ENCODE data around the gene CGB2. TPM values are rescaled to one million over a fixed set of nuclear protein-coding genes. Genes with fewer than 3 reads are reported as not detected.
A peak's percentile ranks its signal among the peaks of the same experiment; 100 is the strongest.
"Not testable (repeated sequence)": the region's sequence is repeated elsewhere in the genome, so short reads cannot be mapped to it uniquely, and the experiment has no call there.

CGB2 gene
- total RNA-seq, 2 donors from 2014 or later: not detected

- H3K4me1 Mint-ChIP-seq; H3K4me3 Mint-ChIP-seq; H3K9me3 Mint-ChIP-seq; ATAC-seq (replicated peaks); H3K36me3 Mint-ChIP-seq (ENCODE audit: low read depth); H3K27ac Mint-ChIP-seq; H3K27me3 Mint-ChIP-seq: not testable (repeated sequence)
Observed at GRCh38 chr19:49038557-49039276, 7.0 kb downstream of the CGB2 start.

- ATAC-seq (replicated peaks); H3K27me3 Mint-ChIP-seq; H3K4me3 Mint-ChIP-seq; H3K9me3 Mint-ChIP-seq; H3K36me3 Mint-ChIP-seq (ENCODE audit: low read depth); H3K27ac Mint-ChIP-seq; H3K4me1 Mint-ChIP-seq: not testable (repeated sequence)
Observed at GRCh38 chr19:49039736-49040135, 8.0 kb downstream of the CGB2 start.

- H3K27ac Mint-ChIP-seq: no peak overlapping the region
- H3K9me3 Mint-ChIP-seq: no peaks in the 10 kb centered on the region
- H3K4me1 Mint-ChIP-seq: no peaks in the 10 kb centered on the region
- no peaks in the 10 kb centered on the region for H3K27me3 Mint-ChIP-seq
- H3K36me3 Mint-ChIP-seq (ENCODE audit: low read depth): no peaks in the 10 kb centered on the region
- ATAC-seq (replicated peaks): no peak
- H3K4me3 Mint-ChIP-seq: no peak overlapping the region
Observed at GRCh38 chr19:49042177-49042576, 10.5 kb downstream of the CGB2 start.

GRCh38 chr19:49042666-49043065 is 11.0 kb downstream of the CGB2 start:
- H3K9me3 Mint-ChIP-seq; H3K4me3 Mint-ChIP-seq; H3K27me3 Mint-ChIP-seq; H3K36me3 Mint-ChIP-seq (ENCODE audit: low read depth); H3K27ac Mint-ChIP-seq; H3K4me1 Mint-ChIP-seq; ATAC-seq (replicated peaks): not testable (repeated sequence)

DNA sequence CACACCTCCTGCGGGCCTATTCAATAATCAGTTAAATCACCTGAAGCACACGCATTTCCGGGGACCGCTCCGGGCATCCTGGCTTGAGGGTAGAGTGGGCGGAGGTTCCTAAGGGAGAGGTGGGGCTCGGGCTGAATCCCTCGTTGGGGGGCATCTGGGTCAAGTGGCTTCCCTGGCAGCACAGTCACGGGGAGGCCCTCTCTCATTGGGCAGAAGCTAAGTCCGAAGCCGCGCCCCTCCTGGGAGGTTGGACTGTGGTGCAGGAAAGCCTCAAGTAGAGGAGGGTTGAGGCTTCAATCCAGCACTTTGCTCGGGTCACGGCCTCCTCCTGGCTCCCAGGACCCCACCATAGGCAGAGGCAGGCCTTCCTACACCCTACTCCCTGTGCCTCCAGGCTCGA is 11.9 kb downstream of the CGB2 start, which contains the start of gene CGB5:
Gene CGB5, plus strand, starts transcription at position 301 of the 400 bp plus-strand sequence. CDS start 362 bp downstream, outside the sequence.
- H3K27me3 Mint-ChIP-seq; H3K9me3 Mint-ChIP-seq; ATAC-seq (replicated peaks); H3K27ac Mint-ChIP-seq; H3K4me1 Mint-ChIP-seq; H3K36me3 Mint-ChIP-seq (ENCODE audit: low read depth); H3K4me3 Mint-ChIP-seq: not testable (repeated sequence)

GRCh38 chr19:49049011-49049410 is 17.3 kb downstream of the CGB2 start, which contains the start of gene CGB8:
TSS of gene CGB8 (minus strand) at chr19:49049111. CDS start at chr19:49048739, 372 bp downstream.
- not testable (repeated sequence) for H3K4me3 Mint-ChIP-seq; H3K36me3 Mint-ChIP-seq (ENCODE audit: low read depth); H3K27me3 Mint-ChIP-seq; H3K27ac Mint-ChIP-seq; ATAC-seq (replicated peaks); H3K9me3 Mint-ChIP-seq; H3K4me1 Mint-ChIP-seq

DNA sequence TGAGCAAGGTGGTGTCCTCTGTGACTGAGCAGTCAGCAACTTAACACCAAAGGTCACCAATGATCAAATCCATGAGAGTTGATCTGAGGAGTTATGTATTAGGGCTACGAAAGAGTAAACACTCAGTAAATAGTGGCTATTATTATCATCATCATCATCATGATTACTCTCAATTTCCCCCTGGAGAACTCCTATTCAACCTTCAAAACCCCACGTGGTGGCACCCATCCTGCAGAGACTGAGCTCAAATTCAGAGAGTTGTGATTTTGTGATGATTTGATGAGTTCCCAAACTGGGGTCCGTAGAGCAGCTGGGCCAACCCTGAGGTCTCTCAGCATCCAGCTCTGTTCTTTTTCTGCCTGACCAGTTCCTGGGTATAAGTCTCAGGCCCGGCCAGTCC is 18.1 kb downstream of the CGB2 start:
- H3K9me3 Mint-ChIP-seq; H3K27ac Mint-ChIP-seq; H3K4me1 Mint-ChIP-seq; ATAC-seq (replicated peaks); H3K36me3 Mint-ChIP-seq (ENCODE audit: low read depth); H3K4me3 Mint-ChIP-seq; H3K27me3 Mint-ChIP-seq: not testable (repeated sequence)

- H3K9me3 Mint-ChIP-seq; H3K27me3 Mint-ChIP-seq; H3K4me1 Mint-ChIP-seq; H3K36me3 Mint-ChIP-seq (ENCODE audit: low read depth); ATAC-seq (replicated peaks); H3K27ac Mint-ChIP-seq; H3K4me3 Mint-ChIP-seq: not testable (repeated sequence)
Observed at GRCh38 chr19:49050376-49051033, 18.8 kb downstream of the CGB2 start.

- H3K9me3 Mint-ChIP-seq: no peaks in the 10 kb centered on the region
- peak; percentile 87 for ATAC-seq (replicated peaks)
- H3K27me3 Mint-ChIP-seq: peaks cover 27% of the 10 kb centered on the region
- peaks cover 8% of the 10 kb centered on the region for H3K4me1 Mint-ChIP-seq
- H3K36me3 Mint-ChIP-seq (ENCODE audit: low read depth): no peaks in the 10 kb centered on the region
- H3K27ac Mint-ChIP-seq: no peak overlapping the region
- H3K4me3 Mint-ChIP-seq: peak overlapping the region; percentile 84
Observed at GRCh38 chr19:49056101-49056901, 24.6 kb downstream of the CGB2 start.

GRCh38 chr19:49056902-49057596 is 25.4 kb downstream of the CGB2 start:
- not testable (repeated sequence) for H3K36me3 Mint-ChIP-seq (ENCODE audit: low read depth); ATAC-seq (replicated peaks); H3K4me1 Mint-ChIP-seq; H3K9me3 Mint-ChIP-seq; H3K27ac Mint-ChIP-seq
- H3K27me3 Mint-ChIP-seq: peaks cover 27% of the 10 kb centered on the region
- peak overlapping the region; percentile 84 for H3K4me3 Mint-ChIP-seq

DNA sequence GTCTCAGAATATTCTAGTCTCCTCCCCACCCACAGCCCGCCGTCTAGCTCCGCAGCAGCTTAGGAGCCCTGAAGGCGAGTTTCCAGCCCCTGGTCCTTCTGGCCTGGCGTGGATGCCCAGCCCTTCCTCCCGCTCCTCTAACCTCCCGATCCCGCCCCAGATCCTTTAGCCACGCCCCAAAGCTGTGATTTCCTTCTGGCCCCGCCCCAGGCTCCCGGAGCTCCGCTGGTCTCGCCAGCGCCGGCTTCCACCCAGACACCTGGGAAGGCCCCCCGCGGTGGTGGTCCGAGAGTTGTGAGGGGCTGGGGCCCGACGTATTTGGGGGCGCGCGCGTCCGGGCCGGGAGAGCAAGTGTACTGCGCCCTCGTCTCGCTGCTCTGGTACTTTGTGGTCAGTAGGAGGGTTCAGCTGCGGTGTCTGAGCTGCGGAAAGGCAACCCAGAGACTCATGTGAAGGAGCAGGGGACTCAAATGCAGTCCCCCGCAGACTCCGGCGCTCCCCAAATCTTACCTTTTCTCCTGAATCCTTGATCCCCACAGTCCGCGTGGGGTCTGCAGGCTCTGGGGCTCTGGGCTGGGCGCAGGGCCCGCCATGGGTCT is 26.0 kb downstream of the CGB2 start, which contains the start of gene CGB7:
Gene CGB7, minus strand, starts transcription at position 114 of the 599 bp plus-strand sequence. CDS start 2,374 bp downstream, outside the sequence.
- ATAC-seq (replicated peaks): peak; percentile 62
- H3K36me3 Mint-ChIP-seq (ENCODE audit: low read depth): no peaks in the 10 kb centered on the region
- no peak within 1 kb of the TSS for H3K27ac Mint-ChIP-seq
- H3K4me1 Mint-ChIP-seq: peaks cover 8% of the 10 kb centered on the region
- peak within 1 kb of the TSS; percentile 84 for H3K4me3 Mint-ChIP-seq
- H3K27me3 Mint-ChIP-seq: peaks cover 27% of the 10 kb centered on the region
- no peaks in the 10 kb centered on the region for H3K9me3 Mint-ChIP-seq

DNA sequence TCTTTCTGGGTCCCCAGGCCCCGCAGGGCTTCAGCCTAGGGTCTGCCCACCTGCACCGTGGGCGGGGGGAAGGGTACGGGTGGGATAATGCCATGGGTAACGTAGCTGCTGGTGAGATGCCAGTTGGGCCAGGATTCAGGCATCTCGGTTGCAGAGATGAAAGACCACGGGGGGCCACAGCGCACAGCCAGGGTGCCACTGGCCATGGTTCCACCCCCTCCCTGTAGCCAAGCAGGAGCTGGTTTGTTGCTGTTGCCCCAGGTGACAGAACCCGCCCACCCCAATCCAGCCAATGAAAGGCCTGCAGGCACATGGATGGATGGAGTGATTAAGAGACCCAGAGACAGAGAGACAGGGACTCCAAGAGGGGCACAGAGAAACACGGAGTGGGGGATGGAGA is 26.9 kb downstream of the CGB2 start:
- Mint-ChIP-seq H3K27me3 (peaks cover 27% of the 10 kb centered on the region), H3K36me3 (ENCODE audit: low read depth) (no peaks in the 10 kb centered on the region), H3K27ac (no peak overlapping the region), H3K9me3 (no peaks in the 10 kb centered on the region), H3K4me3 (peak overlapping the region; percentile 84), H3K4me1 (peaks cover 8% of the 10 kb centered on the region)
- no peak for ATAC-seq (replicated peaks)

DNA sequence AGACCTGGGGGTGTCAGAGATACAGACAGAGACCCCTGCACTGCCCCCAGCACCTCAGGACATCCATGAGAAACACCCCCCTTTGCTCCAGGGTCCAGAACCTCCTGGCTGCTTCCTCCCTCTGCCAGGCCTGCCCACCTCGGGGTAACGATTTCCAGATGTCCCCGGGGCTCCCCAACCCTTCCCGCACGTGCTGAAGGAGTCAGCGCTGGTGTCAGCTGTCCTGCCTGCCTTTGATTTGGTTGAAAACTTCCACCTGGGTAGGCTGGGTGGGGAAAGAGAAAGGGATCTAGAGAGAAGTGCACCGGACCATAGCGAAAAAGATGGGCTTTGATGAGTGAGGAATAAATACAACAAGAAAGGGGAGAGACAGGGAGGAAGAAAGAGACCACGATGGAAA is 27.4 kb downstream of the CGB2 start:
- no peak for ATAC-seq (replicated peaks)
- peaks cover 27% of the 10 kb centered on the region for H3K27me3 Mint-ChIP-seq
- H3K4me3 Mint-ChIP-seq: no peak overlapping the region
- H3K36me3 Mint-ChIP-seq (ENCODE audit: low read depth): no peaks in the 10 kb centered on the region
- no peaks in the 10 kb centered on the region for H3K9me3 Mint-ChIP-seq
- no peak overlapping the region for H3K27ac Mint-ChIP-seq
- peaks cover 8% of the 10 kb centered on the region for H3K4me1 Mint-ChIP-seq

DNA sequence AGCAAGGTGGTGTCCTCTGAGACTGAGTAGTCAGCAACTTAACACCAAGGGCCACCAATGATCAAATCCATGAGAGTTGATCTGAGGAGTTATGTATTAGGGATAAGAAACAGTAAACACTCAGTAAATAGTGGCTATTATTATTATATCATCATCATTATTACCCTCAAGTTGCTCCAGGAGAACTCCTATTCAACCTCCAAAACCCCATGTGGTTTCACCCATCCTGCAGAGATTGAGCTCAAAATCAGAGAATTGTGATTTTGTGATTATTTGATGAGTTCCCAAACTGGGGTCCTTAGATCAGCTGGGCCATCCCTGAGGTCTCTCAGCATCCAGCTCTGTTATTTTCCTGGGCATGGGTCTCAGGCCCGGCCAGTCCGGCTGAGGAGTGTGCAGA is 29.3 kb downstream of the CGB2 start:
- peaks cover 8% of the 10 kb centered on the region for H3K4me1 Mint-ChIP-seq
- H3K36me3 Mint-ChIP-seq (ENCODE audit: low read depth): no peaks in the 10 kb centered on the region
- ATAC-seq (replicated peaks): no peak
- no peak overlapping the region for H3K4me3 Mint-ChIP-seq
- H3K9me3 Mint-ChIP-seq: no peaks in the 10 kb centered on the region
- peaks cover 33% of the 10 kb centered on the region for H3K27me3 Mint-ChIP-seq
- H3K27ac Mint-ChIP-seq: no peak overlapping the region

Measured in activated T-helper 17 cell treated with anti-CD3 and anti-CD28 coated beads, Interleukin-2, amount 50 U/mL, for 72 hours (primary cell).